ENCODE measurements around the gene EZH1.

The EZH1 gene

GRCh38 chr17:42686520-42687128 lies 58.2 kb downstream of the EZH1 start:
- Mint-ChIP-seq H3K4me3 (no peak overlapping the region), H3K9me3 (no peaks in the 10 kb centered on the region), H3K27ac (no peak overlapping the region), H3K36me3 (ENCODE audit: low read depth) (no peaks in the 10 kb centered on the region), H3K4me1 (ENCODE audit: low read depth) (peaks cover 17% of the 10 kb centered on the region), H3K27me3 (ENCODE audit: low read depth) (peaks cover 42% of the 10 kb centered on the region)

- H3K27ac Mint-ChIP-seq: no peak overlapping the region
- H3K27me3 Mint-ChIP-seq (ENCODE audit: low read depth): peaks cover 47% of the 10 kb centered on the region
- H3K4me1 Mint-ChIP-seq (ENCODE audit: low read depth): peaks cover 22% of the 10 kb centered on the region
- H3K36me3 Mint-ChIP-seq (ENCODE audit: low read depth): peaks cover 3% of the 10 kb centered on the region
- no peaks in the 10 kb centered on the region for H3K9me3 Mint-ChIP-seq
- no peak overlapping the region for H3K4me3 Mint-ChIP-seq
These were observed 59.0 kb downstream of the EZH1 start for GRCh38 chr17:42685831-42686230.

- H3K4me3 Mint-ChIP-seq: no peak overlapping the region
- peaks cover 25% of the 10 kb centered on the region for H3K4me1 Mint-ChIP-seq (ENCODE audit: low read depth)
- H3K27me3 Mint-ChIP-seq (ENCODE audit: low read depth): peaks cover 47% of the 10 kb centered on the region
- H3K27ac Mint-ChIP-seq: no peak overlapping the region
- no peaks in the 10 kb centered on the region for H3K9me3 Mint-ChIP-seq
- peaks cover 3% of the 10 kb centered on the region for H3K36me3 Mint-ChIP-seq (ENCODE audit: low read depth)
These were observed 59.8 kb downstream of the EZH1 start for GRCh38 chr17:42684929-42685556.

- peak overlapping the region; percentile 43 for H3K4me3 Mint-ChIP-seq
- H3K27ac Mint-ChIP-seq: no peak overlapping the region
- no peaks in the 10 kb centered on the region for H3K9me3 Mint-ChIP-seq
- H3K27me3 Mint-ChIP-seq (ENCODE audit: low read depth): peaks cover 47% of the 10 kb centered on the region
- H3K4me1 Mint-ChIP-seq (ENCODE audit: low read depth): peaks cover 33% of the 10 kb centered on the region
- H3K36me3 Mint-ChIP-seq (ENCODE audit: low read depth): peaks cover 3% of the 10 kb centered on the region
These were observed 61.3 kb downstream of the EZH1 start for GRCh38 chr17:42683407-42684034.

- H3K4me1 Mint-ChIP-seq (ENCODE audit: low read depth): peaks cover 36% of the 10 kb centered on the region
- H3K27me3 Mint-ChIP-seq (ENCODE audit: low read depth): peaks cover 47% of the 10 kb centered on the region
- peaks cover 3% of the 10 kb centered on the region for H3K36me3 Mint-ChIP-seq (ENCODE audit: low read depth)
- H3K9me3 Mint-ChIP-seq: no peaks in the 10 kb centered on the region
- H3K4me3 Mint-ChIP-seq: peak overlapping the region; percentile 77
- peak overlapping the region; percentile 34 for H3K27ac Mint-ChIP-seq
These were observed 62.0 kb downstream of the EZH1 start for GRCh38 chr17:42682722-42683403.

- peaks cover 3% of the 10 kb centered on the region for H3K36me3 Mint-ChIP-seq (ENCODE audit: low read depth)
- peaks cover 47% of the 10 kb centered on the region for H3K27me3 Mint-ChIP-seq (ENCODE audit: low read depth)
- peak within 1 kb of the TSS; percentile 77 for H3K4me3 Mint-ChIP-seq
- peaks cover 40% of the 10 kb centered on the region for H3K4me1 Mint-ChIP-seq (ENCODE audit: low read depth)
- H3K27ac Mint-ChIP-seq: peak within 1 kb of the TSS; percentile 60
- H3K9me3 Mint-ChIP-seq: no peaks in the 10 kb centered on the region
These were observed 62.7 kb downstream of the EZH1 start, which contains the start of gene CNTNAP1 for GRCh38 chr17:42681976-42682721. CNTNAP1 (plus strand) TSS chr17:42682531; CDS start chr17:42682830, 299 bp downstream.

- peak overlapping the region; percentile 70 for H3K27ac Mint-ChIP-seq
- peak overlapping the region; percentile 54 for H3K4me3 Mint-ChIP-seq
- H3K9me3 Mint-ChIP-seq: no peaks in the 10 kb centered on the region
- peaks cover 48% of the 10 kb centered on the region for H3K27me3 Mint-ChIP-seq (ENCODE audit: low read depth)
- peaks cover 3% of the 10 kb centered on the region for H3K36me3 Mint-ChIP-seq (ENCODE audit: low read depth)
- H3K4me1 Mint-ChIP-seq (ENCODE audit: low read depth): peaks cover 42% of the 10 kb centered on the region
These were observed 64.5 kb downstream of the EZH1 start for GRCh38 chr17:42680331-42680808.

GRCh38 chr17:42679492-42680330 lies 65.1 kb downstream of the EZH1 start:
- peak overlapping the region; percentile 94 for H3K27ac Mint-ChIP-seq
- H3K27me3 Mint-ChIP-seq (ENCODE audit: low read depth): peaks cover 48% of the 10 kb centered on the region
- peak overlapping the region; percentile 91 for H3K4me3 Mint-ChIP-seq
- peaks cover 3% of the 10 kb centered on the region for H3K36me3 Mint-ChIP-seq (ENCODE audit: low read depth)
- peaks cover 43% of the 10 kb centered on the region for H3K4me1 Mint-ChIP-seq (ENCODE audit: low read depth)
- no peaks in the 10 kb centered on the region for H3K9me3 Mint-ChIP-seq

- H3K4me3 Mint-ChIP-seq: peak overlapping the region; percentile 91
- H3K4me1 Mint-ChIP-seq (ENCODE audit: low read depth): peaks cover 49% of the 10 kb centered on the region
- H3K27me3 Mint-ChIP-seq (ENCODE audit: low read depth): peaks cover 49% of the 10 kb centered on the region
- H3K9me3 Mint-ChIP-seq: no peaks in the 10 kb centered on the region
- H3K27ac Mint-ChIP-seq: peak overlapping the region; percentile 94
- peaks cover 3% of the 10 kb centered on the region for H3K36me3 Mint-ChIP-seq (ENCODE audit: low read depth)
These were observed 65.8 kb downstream of the EZH1 start for GRCh38 chr17:42678951-42679491.

- Mint-ChIP-seq H3K4me1 (ENCODE audit: low read depth) (peaks cover 46% of the 10 kb centered on the region), H3K4me3 (peak overlapping the region; percentile 92), H3K27me3 (ENCODE audit: low read depth) (peaks cover 43% of the 10 kb centered on the region), H3K36me3 (ENCODE audit: low read depth) (peaks cover 3% of the 10 kb centered on the region), H3K27ac (peak overlapping the region; percentile 94), H3K9me3 (no peaks in the 10 kb centered on the region)
These were observed 66.7 kb downstream of the EZH1 start for GRCh38 chr17:42677921-42678781.

- peak overlapping the region; percentile 88 for H3K27ac Mint-ChIP-seq
- H3K9me3 Mint-ChIP-seq: no peaks in the 10 kb centered on the region
- peaks cover 3% of the 10 kb centered on the region for H3K36me3 Mint-ChIP-seq (ENCODE audit: low read depth)
- H3K4me1 Mint-ChIP-seq (ENCODE audit: low read depth): peaks cover 38% of the 10 kb centered on the region
- peaks cover 42% of the 10 kb centered on the region for H3K27me3 Mint-ChIP-seq (ENCODE audit: low read depth)
- H3K4me3 Mint-ChIP-seq: peak overlapping the region; percentile 92
These were observed 67.6 kb downstream of the EZH1 start for GRCh38 chr17:42677012-42677857.
